Measurements from ENCODE around the gene FAM124A. TPM values are rescaled to one million over a fixed set of nuclear protein-coding genes. Genes with fewer than 3 reads are reported as not detected.

FAM124A gene
- total and polyA plus RNA-seq, 2 experiments from 2014 or later: 37.7 to 109 TPM

GRCh38 chr13:51291341-51291740 is 69.1 kb downstream of the FAM124A start (continued):
- no peak for TF ChIP-seq REST (IDR thresholded peaks at IDR 0.05; ENCODE audit: unreplicated experiment)
- TF ChIP-seq EZH2 (IDR thresholded peaks at IDR 0.05; ENCODE audit: low read depth, unreplicated experiment): no peak
- TF ChIP-seq POLR2AphosphoS5 (IDR thresholded peaks at IDR 0.05; ENCODE audit: low read depth): no peak
- TF ChIP-seq ETS1 (IDR thresholded peaks at IDR 0.05): no peak

- H3K36me3 Mint-ChIP-seq (ENCODE audit: low read depth): peaks cover 4% of the 10 kb centered on the region; the same call in 1 of the 3 replicates
- Histone ChIP-seq H3K4me2 (no peak overlapping the region), H3K9me2 (ENCODE audit: insufficient read depth) (no peaks in the 10 kb centered on the region), H3F3A (replicated peaks; ENCODE audit: low read depth) (no peaks in the 10 kb centered on the region; the same call in 1 of the 2 replicates), H3K27ac (ENCODE audit: low read depth) (no peak overlapping the region), H3K27me3 (ENCODE audit: insufficient read depth) (no peaks in the 10 kb centered on the region), H4K20me1 (replicated peaks; ENCODE audit: insufficient read depth) (no peaks in the 10 kb centered on the region), H3K36me3 (ENCODE audit: insufficient read depth) (no peaks in the 10 kb centered on the region; the same call in 1 of the 2 replicates), H2AFZ (no peak overlapping the region), H3K79me2 (replicated peaks; ENCODE audit: insufficient read depth) (no peaks in the 10 kb centered on the region), H3K4me1 (ENCODE audit: insufficient read depth) (peaks cover 22% of the 10 kb centered on the region), H3K4me3 (no peak overlapping the region)
- H3K9me3 Mint-ChIP-seq: peaks cover 3% of the 10 kb centered on the region; the same call in 1 of the 3 replicates
- no peak; the same call in 2 of the 3 replicates for ATAC-seq
- peaks cover 6% of the 10 kb centered on the region for H3K27me3 Mint-ChIP-seq (ENCODE audit: insufficient read depth, low read depth, poor library complexity)
- no peak overlapping the region for H3K27ac Mint-ChIP-seq
- no peak overlapping the region for H3K4me3 Mint-ChIP-seq
- H3K4me1 Mint-ChIP-seq: peaks cover 39% of the 10 kb centered on the region
- no peak for DNase-seq (ENCODE audit: low spot score)
- TF ChIP-seq ETS1 (IDR thresholded peaks at IDR 0.05) (no peak), CTCF (conservative IDR thresholded peaks at IDR 0.05; ENCODE audit: low read depth in 2 of 2) (no peak), ZNF462 (CRISPR knock-in tag; IDR thresholded peaks at IDR 0.05) (no peak), EZH2phosphoT487 (IDR thresholded peaks at IDR 0.05; ENCODE audit: unreplicated experiment) (no peak), STAT1 (IDR thresholded peaks at IDR 0.05; ENCODE audit: unreplicated experiment) (no peak), ZNF114 (CRISPR knock-in tag; IDR thresholded peaks at IDR 0.05) (no peak), EZH2 (IDR thresholded peaks at IDR 0.05; ENCODE audit: low read depth, unreplicated experiment) (no peak), ZNF331 (CRISPR knock-in tag; IDR thresholded peaks at IDR 0.05; ENCODE audit: low read depth) (no peak)
Measured at GRCh38 chr13:51292000-51292565, 69.9 kb downstream of the FAM124A start.
